ENCODE results near the gene SLC25A23.
"Not testable (repeated sequence)": the region's sequence is repeated elsewhere in the genome, so short reads cannot be mapped to it uniquely, and the experiment has no call there.

Gene SLC25A23

DNA sequence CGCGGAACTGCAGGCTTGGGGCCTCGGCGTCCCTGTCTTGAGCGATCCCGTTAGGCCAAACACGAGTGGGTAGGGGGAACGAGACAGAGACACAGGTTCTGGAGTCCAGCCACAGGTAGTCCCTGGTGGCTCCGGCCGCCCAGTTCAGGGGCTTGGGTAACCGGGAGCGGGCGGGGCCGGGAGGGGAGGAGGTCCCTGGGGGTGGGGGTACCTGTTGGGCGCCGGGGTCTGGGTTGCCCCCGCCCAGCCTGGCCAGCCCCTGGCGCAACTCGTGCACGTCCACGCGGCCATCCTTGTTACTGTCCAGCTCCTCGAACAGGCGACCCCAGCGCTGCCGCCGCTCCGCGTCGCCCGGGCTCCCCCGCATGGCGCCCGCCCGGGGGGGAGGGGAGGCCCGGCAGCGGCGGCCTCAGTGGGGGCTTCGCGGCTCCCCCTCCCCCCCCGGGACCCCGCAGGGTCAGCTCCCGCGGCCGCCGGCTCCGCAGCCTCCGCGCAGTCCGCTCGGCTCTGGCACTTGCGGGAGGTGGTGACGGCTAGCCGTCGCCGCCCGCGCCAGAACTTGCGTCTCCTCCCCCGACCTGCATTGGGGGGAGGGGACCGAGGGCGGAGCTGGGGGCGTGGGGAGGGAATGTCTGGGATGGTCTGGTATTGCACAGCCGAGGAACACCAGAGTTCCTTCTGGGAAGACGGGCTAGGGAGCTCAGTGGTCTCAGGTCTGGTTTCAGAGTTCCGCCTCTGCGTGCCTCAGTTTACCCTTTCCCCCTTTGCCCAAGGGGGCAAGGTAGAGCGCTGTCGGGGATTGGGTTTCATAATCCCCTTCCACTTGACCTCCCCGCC is at the start of gene SLC25A23:
Gene SLC25A23, minus strand, starts transcription at position 531 of the 837 bp plus-strand sequence. Its CDS starts 164 bp downstream, at position 367.
- DNase-seq, result no peak

DNA sequence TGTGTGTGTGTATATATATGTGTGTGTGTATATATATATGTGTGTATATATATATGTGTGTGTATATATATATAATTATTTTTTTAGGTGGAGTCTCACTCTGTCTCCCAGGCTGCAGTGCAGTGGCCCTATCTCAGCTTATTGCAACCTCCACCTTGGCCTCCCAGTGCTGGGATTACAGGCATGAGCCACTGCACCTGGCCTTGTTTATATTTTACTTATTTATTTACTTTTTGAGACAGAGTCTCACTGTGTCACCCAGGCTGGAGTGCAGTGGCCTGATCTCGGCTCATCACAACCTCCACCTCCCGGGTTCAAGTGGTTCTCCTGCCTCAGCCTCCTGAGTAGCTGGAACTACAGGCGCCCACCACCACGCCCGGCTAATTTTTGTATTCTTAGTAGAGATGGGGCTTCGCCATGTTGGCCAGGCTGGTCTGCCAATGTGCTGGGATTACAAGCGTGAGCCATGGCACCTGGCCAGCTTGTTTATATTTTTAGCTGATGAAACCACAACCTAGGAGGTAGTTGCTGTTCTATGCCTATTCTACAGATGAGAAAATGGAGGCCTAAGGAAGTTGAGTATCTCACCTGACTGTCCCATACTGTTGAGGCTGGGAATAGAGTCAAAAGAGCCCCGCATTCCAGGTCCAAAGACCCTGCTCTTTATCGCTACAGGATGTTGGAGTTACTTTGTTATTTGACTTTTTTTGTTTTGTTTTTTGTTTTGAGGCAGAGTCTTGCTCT is 48.6 kb upstream of the SLC25A23 start:
- DNase-seq, result not testable (repeated sequence)

DNA sequence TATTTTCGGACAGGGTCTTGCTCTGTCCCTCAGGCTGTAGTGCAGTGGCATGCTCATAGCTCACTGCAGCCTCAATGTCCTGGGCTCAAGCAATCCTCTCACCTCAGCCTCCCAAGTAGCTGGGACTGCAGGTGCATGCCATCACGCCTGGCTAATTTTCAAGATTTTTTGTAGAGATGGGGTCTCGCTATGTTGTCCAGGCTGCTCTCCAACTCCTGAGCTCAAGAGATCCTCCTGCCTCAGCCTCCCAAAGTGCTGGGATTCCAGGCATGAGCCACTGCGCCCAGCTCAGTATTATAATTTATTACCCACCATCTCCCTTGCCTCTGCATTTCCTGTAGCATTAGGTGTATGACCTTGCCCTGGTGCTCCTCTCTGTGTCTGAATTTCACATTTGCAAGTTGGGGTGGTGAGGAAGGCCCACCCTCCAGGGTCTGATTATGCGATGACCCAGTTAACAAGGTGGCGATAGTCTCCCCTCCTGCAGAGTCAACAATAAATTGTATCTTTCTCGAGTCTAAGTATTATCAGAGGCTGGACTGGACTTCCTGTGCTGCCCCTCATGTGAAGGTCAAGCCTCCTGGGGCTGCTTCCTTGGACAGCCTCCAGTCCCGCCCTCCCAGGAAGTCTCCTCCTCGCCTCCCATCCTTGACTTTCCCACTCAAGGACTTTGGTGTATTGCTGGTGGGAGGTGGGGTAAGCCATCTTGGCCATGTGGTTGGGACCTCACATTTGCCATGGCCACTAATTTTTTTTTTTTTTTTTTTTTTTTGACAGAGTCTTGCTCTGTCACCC is 44.0 kb upstream of the SLC25A23 start:
- DNase-seq, result no peak

DNA sequence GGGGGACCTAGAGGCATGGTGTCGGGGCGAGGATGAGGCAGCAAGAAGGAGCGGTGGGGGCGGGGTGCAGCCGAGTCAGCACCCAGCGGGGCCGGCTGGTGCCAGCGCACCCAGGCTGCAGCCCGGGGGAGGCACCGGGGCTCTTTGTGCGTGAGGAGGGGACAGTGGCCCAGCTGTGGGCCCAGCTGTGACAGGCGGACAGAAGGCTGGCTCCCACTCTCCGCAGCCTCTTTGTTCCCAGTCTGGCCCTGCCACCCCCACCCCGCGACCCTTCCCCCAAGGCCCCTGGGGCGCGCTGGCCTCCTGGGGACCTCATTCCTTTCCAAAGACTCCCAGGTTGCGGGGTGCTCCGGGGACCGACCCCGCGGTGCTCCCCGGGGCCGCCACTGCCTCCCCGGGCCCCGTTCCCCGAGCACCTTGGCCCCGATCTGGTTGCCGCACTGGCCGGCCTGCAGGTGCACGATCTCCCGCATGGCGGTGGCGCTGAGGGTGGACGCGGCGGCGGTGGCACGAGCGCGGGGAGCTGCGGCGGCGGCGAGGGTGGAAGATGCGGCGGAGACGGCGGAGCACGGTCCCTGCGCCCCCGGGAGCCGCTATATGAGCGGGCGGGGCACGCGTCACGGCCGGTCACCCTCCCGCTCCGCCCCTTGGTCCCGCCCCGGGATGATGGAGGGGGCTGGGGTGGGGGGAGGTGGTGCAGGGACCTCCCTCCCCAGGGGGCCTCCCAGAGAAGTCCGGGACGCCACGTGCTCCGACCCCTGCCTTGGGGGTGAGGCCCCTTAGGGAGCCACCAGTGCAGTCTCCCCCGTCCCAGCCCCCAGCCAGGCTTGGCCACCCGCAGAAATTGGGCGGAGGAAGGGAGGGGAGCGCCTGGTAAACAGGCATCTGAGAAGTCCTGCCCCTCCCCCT is 42.4 kb upstream of the SLC25A23 start, which contains the start of gene TUBB4A:
Gene TUBB4A, minus strand, starts transcription at position 570 of the 909 bp plus-strand sequence. Its CDS starts 97 bp downstream, at position 473.
- no peak for DNase-seq

DNA sequence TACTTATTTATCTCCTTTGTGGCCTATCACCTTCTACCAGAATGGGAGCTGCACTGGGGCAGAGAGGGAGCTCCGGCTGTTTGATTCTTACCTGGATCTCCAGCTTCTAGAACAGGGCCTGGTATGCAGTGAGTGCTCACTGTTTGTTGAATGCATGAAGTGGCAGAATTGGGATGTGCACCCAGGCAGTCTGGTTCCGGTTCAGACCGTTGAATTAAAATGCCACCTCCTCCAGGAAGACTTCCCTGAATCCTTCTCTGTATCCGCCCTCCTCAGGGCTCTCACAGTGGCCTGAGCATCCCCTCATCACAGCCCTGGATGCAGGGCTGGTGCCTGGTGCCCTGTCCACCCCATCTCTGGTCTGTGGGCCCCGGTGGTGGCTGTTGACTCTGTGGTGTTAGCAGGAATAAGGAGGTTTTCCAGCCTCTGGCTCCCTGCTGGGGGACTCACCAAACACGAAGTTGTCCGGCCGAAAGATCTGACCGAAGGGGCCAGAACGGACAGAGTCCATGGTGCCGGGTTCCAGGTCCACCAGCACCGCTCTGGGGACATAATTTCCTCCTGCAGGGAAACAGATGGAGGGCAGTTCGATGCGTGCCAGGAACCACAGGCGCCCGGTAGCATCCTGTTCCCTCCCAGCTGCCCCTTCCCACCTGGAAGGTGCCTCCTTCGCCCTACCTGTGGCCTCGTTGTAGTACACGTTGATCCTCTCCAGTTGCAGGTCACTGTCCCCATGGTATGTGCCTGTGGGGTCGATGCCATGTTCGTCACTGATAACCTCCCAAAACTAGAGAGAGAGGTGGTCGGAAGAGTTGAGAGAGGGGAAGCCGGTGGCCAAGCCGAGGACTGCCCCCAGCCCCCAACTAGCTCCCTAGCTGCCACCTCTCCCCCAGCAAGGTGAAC is 41.5 kb upstream of the SLC25A23 start:
- DNase-seq, result no peak

DNA sequence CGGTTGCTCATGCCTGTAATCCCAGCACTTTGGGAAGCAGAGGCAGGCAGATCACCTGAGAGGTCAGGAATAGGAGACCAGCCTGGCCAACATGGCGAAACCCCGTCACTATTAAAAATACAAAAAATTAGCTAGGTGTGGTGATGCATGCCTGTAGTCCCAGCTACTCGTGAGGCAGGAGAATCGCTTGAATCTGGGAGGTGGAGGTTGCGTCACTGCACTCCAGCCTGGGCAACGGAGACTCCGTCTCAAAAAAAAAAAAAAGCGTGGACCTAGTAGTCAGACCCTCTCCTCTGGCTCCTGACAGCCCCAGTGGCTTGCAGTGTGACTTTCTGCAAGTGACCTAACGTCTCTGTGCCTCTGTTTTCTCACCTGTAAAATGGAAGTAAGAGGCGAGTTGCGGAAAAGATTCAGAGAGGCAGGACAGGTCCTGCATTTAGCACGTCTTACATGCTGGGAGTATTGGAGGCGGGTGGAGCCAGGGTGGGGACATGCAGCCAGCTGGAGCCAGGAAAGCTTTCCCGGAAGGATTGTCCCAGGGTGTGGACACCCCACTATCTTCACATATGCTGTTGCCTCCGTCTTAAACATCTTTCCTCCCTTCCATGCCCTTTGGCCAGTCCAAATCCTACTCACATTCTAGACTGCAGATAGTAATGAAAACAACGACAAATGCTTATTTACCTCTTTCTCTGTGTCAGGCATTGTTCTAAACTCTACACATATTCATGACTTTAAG is 39.6 kb upstream of the SLC25A23 start:
- no peak for DNase-seq

DNA sequence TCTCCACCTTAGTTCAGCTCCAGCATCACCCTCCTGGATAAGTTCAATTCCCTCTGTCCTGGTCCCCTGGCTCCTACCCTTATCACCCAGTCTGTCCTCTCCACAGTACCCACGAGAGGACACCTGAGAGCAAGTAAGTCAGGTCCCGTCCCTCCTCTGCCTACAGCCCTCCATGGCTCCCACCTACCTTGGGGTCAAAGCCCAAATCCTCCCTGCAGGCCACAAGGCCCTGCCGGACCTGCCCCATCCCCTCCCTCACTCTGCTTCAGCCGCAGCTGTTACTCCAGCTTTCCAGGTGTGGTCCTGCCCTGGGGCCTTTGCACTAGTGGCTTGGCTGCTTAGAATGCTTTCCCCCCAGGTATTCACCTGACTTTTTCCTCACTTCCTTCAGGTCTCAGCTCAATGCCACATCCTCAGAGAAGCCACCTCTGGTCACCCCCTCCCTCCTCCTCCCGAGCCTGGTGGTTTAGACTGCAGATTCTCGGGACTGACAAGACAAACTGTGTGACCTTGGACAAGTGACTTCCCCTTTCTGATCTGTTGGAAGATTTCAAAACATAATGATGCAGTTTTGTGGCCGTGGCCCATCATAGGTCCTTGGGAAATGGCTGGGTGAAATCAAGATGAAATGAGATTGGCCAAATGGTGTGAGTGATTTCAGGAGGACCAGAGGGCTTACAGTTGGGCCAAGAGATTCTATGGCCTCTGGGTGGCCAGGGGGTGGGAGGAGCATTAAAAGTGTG is 38.9 kb upstream of the SLC25A23 start:
- no peak for DNase-seq

DNA sequence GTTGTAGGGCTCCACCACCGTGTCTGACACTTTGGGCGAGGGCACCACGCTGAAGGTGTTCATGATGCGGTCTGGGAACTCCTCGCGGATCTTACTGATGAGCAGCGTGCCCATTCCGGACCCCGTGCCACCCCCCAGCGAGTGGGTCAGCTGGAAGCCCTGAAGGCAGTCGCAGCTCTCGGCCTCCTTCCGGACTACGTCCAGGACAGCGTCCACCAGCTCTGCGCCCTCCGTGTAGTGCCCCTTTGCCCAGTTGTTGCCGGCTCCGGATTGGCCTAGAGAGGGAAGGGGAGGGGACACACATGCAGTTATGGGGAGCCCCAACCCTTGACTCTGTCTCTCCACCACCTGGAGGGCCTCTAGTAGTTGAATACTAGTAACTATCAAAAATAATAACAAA is 36.4 kb upstream of the SLC25A23 start:
- DNase-seq, result no peak

DNA sequence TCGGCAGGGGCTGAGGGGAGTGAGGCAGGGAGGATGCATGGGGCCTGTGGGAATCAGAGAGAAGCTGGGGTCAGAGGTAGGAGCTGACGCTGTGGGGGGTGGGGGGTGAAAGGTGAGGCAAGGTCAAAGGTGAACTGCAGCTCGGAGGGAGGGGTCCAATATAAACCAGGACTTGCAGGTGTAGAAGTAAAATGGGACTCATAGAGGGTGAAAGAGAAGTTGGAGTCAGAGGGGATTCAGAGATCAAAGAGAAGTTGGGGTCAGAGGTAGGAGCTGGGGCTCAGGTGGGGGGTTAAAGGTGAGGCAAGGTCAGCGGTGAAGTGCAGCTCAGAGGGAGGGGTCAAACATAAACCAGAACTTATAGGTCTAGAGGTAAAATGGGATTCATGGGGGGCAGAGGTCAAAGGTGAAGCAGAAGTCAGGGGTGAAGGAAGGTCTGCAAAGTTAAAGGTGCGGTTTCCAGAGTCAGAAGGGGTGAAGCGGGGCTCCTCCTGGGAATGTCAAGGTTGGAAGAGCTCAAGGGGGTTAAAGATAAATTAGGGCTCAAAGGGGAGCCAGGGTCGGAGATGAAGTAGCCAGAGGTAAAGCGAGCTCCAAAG is 34.9 kb upstream of the SLC25A23 start:
- DNase-seq, result no peak

DNA sequence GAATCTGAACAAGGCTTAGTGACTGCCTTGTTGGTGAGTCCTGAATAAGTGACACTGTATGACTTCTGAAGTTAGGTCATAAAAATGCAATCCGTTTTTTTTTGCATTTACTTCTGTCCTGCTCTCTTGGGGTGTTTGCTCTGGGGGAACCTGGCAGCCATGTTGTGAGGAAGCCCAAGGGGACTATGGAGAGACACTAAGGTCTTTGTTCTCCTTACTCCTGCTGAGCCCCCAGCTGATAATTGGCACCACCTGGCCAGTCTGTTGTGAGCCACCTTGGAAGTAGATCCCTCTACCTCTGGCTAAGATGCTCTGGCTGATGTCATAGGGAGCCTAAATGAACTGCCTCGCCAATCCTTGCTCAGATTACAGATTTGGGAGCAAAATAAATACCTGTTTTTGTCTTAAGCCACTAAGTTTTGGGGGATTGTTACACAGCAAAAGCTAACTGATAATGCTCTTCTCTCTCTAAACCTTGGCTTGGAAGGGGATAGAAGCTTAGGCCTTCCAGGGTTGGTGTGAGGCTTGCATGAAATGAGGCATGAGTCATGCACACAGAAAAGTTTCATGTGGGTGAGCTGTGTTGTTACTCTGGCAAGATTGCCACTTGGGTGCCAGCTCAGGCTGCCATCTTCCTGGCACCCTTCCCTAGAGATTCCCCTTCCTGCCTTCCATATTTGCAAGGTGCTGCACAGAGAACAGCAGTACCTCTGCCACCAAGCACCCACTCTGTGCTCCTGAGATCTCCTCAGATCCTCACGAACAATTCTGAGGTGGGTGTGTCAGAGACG is 32.4 kb upstream of the SLC25A23 start:
- no peak for DNase-seq

DNA sequence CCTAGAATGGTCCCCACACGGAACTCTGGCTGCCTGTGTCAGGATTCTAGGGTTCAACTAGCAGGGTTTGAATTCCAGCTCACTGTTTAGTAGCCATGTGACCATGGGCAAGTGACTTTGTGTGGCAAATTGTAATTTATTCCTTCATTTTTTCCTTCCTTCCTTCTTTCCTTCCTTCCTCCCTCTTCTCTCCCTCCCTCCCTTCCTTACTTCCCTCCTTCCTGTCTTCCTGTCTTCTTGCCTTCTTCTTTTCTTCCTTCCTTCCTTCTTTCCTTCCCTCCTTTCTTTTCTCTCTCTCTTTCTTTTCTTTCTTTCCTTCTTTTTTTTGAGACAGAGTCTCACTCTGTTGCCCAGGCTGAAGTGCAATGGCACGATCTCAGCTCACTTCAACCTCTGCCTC is 30.5 kb upstream of the SLC25A23 start:
- DNase-seq, result no peak

DNA sequence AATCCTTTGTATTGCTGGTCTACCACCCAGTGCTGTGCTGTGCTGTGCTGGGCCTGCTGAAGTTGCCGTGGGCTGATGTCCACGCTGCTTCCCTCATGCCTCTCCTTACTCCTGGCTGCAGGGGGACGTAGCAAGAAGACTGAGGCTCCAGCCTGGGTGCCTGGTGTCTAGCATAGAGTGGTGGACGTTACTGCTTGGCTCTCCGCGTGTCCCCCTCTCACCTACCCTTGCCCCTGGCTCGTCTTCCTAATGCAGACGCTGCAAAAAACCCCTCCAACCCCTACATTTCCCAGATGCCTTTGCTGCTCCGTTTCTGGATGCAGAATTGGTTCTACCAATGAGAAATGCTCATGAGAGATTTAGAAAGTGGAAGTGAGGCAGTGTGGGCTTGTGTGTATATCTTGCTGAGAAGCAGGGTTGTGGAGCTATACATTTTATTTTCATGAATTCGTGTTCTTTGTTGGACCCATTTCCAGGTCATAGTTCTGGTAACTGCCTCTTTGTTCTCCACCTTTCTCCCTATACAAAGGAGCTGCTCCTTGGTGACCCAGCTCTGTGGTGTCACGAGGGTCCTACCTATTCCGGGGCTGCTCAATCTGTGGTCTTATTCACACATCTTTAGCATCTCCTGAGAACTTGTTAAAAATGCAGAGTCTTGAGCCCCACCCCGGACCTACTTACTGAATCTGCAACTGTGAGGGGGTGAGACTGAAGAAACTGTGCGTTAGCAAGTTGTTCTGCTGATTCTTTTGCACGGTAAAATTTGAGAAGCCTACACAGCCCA is 29.9 kb upstream of the SLC25A23 start:
- no peak for DNase-seq

DNA sequence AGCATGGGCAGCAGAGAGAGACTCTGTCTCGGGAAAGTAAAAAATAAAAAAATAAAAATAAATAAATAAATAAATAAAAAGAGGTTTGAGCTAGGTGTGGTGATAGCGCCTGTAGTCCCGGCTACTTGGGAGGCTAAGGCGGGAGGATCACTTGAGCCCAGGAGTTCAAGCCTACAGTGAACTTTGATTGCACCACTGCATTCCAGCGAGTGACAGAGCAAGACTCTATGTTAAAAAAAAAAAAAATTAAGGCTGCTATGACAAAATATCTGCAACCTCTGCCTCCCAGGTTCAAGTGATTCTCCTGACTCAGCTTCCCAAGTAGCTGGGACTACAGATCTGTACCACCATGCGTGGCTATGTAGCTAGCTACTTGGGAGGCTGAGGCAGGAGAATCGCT is 25.2 kb upstream of the SLC25A23 start:
- DNase-seq, result no peak

DNA sequence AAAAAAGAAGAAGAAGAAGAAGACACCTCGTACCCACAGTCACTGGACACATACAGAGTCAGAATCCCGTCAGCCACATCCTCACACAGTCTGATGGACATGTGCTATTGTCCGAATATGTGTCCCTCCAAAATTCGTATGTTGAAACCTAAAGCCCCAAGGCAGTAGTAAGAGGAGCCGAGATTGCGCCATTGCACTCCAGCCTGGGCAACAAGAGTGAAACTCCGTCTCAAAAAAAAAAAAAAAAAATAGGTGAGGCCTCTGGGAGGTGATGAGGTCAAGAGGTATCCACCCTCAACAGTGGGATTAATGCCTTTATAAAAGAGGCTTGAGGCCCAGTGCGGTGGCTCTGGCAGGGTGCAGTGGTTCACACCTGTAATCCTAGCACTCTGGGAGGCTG is 24.6 kb upstream of the SLC25A23 start:
- DNase-seq, result no peak

DNA sequence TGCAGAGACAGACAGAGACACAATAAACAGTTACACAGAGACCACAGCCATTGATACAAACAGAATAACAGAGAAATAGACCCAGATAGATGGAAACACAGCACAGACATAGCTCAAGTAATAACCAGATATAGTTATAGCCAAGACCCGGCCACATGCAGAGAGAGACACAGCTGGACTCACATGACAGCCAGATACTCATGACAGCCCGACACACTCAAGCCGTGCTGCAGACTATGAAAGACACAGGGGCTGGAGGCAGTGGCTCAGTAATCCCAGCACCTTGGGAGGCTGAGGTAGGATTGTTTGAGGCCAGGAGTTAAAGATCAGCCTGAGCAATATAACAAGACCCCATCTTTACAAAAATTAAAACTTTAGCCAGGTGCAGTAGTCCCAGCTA is 23.6 kb upstream of the SLC25A23 start:
- no peak for DNase-seq

DNA sequence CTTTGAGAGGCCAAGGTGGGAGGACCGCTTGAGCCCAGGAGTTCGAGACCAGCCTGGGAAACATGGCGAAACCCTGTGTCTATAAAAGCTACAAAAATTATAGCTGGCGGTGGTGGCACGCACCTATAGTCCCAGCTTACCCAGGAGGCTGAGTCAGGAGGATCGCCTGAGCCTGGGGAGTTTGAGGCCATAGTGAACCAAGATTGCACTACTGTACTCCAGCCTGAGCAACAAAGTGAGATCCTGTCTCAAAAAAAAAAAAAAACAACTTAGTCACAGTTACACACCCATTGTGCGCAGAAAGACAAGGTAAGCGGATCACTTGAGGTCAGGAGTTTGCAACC is 22.7 kb upstream of the SLC25A23 start:
- DNase-seq, result no peak

DNA sequence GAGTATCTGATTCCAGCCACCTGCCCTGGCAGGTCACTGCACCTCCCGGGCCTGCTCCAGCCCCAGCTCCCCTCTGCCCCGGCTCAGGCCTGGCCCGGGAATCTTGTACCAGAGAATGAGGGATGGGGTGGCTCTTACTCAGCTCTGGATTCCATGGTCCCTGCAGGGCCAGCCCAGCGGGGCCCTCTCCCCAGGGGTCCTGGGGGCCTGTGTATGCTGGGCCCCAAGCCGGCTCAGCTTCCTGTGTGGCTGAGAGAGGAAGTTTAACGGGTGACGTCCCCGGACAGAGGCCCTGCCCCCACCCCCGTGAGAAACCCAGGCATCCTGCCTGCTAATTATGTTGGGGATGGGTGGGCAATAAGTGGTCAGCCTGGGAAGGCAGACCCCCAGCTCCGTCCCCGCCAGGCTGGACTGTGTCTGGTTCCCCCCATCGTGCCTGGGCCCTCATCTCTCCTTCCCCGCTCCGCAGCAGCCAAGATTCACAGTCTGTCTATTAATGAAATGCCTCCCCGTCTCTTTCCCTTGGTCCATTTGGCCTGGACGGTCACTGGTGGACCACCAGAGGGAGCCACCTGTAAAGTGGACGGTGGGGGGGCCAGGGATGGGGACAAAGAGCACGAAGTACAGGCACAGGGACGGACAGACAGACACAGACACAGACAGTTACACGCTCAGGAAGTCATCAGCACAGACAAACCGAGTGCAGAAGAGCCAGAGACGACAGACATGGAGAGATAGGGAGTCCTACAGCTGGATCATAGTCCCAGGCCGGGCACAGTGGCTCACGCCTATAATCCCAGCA is 22.1 kb upstream of the SLC25A23 start, which contains the start of gene DENND1C:
Gene DENND1C, minus strand, starts transcription at position 247 of the 802 bp plus-strand sequence. Its CDS starts 92 bp downstream, at position 155.
- no peak for DNase-seq

Measured in amniotic stem cell (primary cell).